Measurements from ENCODE around the gene HNRNPK. TPM values are rescaled to one million over a fixed set of nuclear protein-coding genes. Genes with fewer than 3 reads are reported as not detected.

HNRNPK gene
- total and polyA plus RNA-seq, 2 of the 13 experiments (the other 11 are each of a cell fraction or from before 2014, with no cell fraction given): 321 to 712 TPM

GRCh38 chr9:83991355-83991754 lies 11.3 kb upstream of the HNRNPK start:
- Histone ChIP-seq H3K9me3 (ENCODE audit: low read length) (no peaks in the 10 kb centered on the region), H3K27ac (ENCODE audit: extremely low read length, insufficient read depth, low read length) (peak overlapping the region; percentile 15), H3K4me2 (ENCODE audit: low read depth, low read length) (no peak overlapping the region), H3K4me3 (replicated peaks in 1 of 3; ENCODE audit: insufficient read depth in 1 of 3, low read depth in 2 of 3, low read length in 3 of 3) (no peak overlapping the region), H3K27me3 (ENCODE audit: control insufficient read depth in 1 of 2, insufficient read depth in 2 of 2, low read length in 2 of 2) (no peaks in the 10 kb centered on the region), H2AFZ (ENCODE audit: low read length) (no peak overlapping the region), H3K79me2 (ENCODE audit: insufficient read depth, low read length) (peaks cover 26% of the 10 kb centered on the region), H3K4me1 (ENCODE audit: insufficient read depth, low read length) (peaks cover 48% of the 10 kb centered on the region), H4K20me1 (ENCODE audit: insufficient read depth, low read length) (no peaks in the 10 kb centered on the region), H3K9ac (ENCODE audit: insufficient read depth, low read depth, low read length) (no peak overlapping the region), H3K36me3 (replicated peaks in 1 of 2; ENCODE audit: control insufficient read depth in 1 of 2, insufficient read depth in 2 of 2, low read length in 2 of 2) (no peaks in the 10 kb centered on the region)
- ChIA-PET CTCF (ENCODE audit: low intra/inter-chr PET ratio, low total read pairs) (no interaction called here), POLR2A (no interaction called here)
- ATAC-seq (no peak), FAIRE-seq (no peak), DNase-seq (ENCODE audit: low spot score) (no peak)
- no TSS peak for BruUV-seq (replicated peaks)
- in situ Hi-C loops (cut with HindIII; ENCODE audit: extremely low pct_ligation_motif_present, low pct_unique_long_range_greater_than_20kb): no loop called here
- 94% methylated on average over 1 of the region's 1 CpG for WGBS (ENCODE audit: low lambda C conversion rate)
- no peak for TF ChIP-seq NFE2 (CRISPR knock-in tag; IDR thresholded peaks at IDR 0.05)
- no peak for TF ChIP-seq ZNF441 (CRISPR knock-in tag; IDR thresholded peaks at IDR 0.05; ENCODE audit: borderline replicate concordance)
- TF ChIP-seq ZNF121 (CRISPR knock-in tag; IDR thresholded peaks at IDR 0.05): peak; percentile 86
- intact Hi-C loops (cut with micrococcal nuclease; ENCODE audit: unreplicated experiment): no loop called here

- intact Hi-C loops (cut with micrococcal nuclease; ENCODE audit: unreplicated experiment) (loop anchor here (10.0 kb wide), 1 partner anchor 66 kb away; no protein-coding TSS in a partner anchor), in situ Hi-C loops (cut with HindIII; ENCODE audit: extremely low pct_ligation_motif_present, low pct_unique_long_range_greater_than_20kb) (no loop called here)
- Histone ChIP-seq H3K4me2 (ENCODE audit: low read depth, low read length) (peak overlapping the region; percentile 36), H2AFZ (ENCODE audit: low read length) (no peak overlapping the region), H3K9me3 (ENCODE audit: low read length) (no peaks in the 10 kb centered on the region), H3K4me1 (ENCODE audit: insufficient read depth, low read length) (peaks cover 74% of the 10 kb centered on the region), H4K20me1 (ENCODE audit: insufficient read depth, low read length) (no peaks in the 10 kb centered on the region), H3K27ac (ENCODE audit: extremely low read length, insufficient read depth, low read length) (peak overlapping the region; percentile 90), H3K9ac (ENCODE audit: insufficient read depth, low read depth, low read length) (no peak overlapping the region), H3K4me3 (replicated peaks in 1 of 3; ENCODE audit: insufficient read depth in 1 of 3, low read depth in 2 of 3, low read length in 3 of 3) (no peak overlapping the region), H3K27me3 (ENCODE audit: control insufficient read depth in 1 of 2, insufficient read depth in 2 of 2, low read length in 2 of 2) (no peaks in the 10 kb centered on the region), H3K36me3 (replicated peaks in 1 of 2; ENCODE audit: control insufficient read depth in 1 of 2, insufficient read depth in 2 of 2, low read length in 2 of 2) (no peaks in the 10 kb centered on the region), H3K79me2 (ENCODE audit: insufficient read depth, low read length) (peaks cover 44% of the 10 kb centered on the region)
- FAIRE-seq: no peak
- DNase-seq (ENCODE audit: low spot score): no peak
- TF ChIP-seq SP2 (CRISPR knock-in tag; IDR thresholded peaks at IDR 0.05) (no peak), ZNF644 (CRISPR knock-in tag; IDR thresholded peaks at IDR 0.05; ENCODE audit: low read depth) (0 out of 2 replicates have a peak, but pooled peaks have one; percentile 9), KLF11 (CRISPR knock-in tag; IDR thresholded peaks at IDR 0.05) (no peak), ZNF737 (CRISPR knock-in tag; IDR thresholded peaks at IDR 0.05; ENCODE audit: borderline replicate concordance) (no peak), ZBTB43 (CRISPR knock-in tag; conservative IDR thresholded peaks at IDR 0.05) (no peak), MED8 (CRISPR knock-in tag; IDR thresholded peaks at IDR 0.05; ENCODE audit: insufficient replicate concordance) (no peak), ZNF121 (CRISPR knock-in tag; IDR thresholded peaks at IDR 0.05) (no peak), ZNF781 (CRISPR knock-in tag; IDR thresholded peaks at IDR 0.05; ENCODE audit: borderline replicate concordance, not compliant biosample characterization) (peak; percentile 46)
- no peak for ATAC-seq
- ChIA-PET CTCF (ENCODE audit: low intra/inter-chr PET ratio, low total read pairs) (no interaction called here), POLR2A (no interaction called here)
- WGBS (ENCODE audit: low lambda C conversion rate): 59% methylated on average over 2 of the region's 2 CpGs
- BruUV-seq (replicated peaks): no TSS peak
Observed at GRCh38 chr9:83988411-83988810, 8.4 kb upstream of the HNRNPK start.

Data from HepG2 (cell line).